Immature natural killer cell (primary cell): ENCODE measurements around the gene THUMPD1. TPM values are rescaled to one million over a fixed set of nuclear protein-coding genes. Genes with fewer than 3 reads are reported as not detected.
"Not testable (repeated sequence)": the region's sequence is repeated elsewhere in the genome, so short reads cannot be mapped to it uniquely, and the experiment has no call there.

Experiments used
- DNase-seq, 3 donors: peaks; one replicate each; pipeline ENCODE4 v3.0.0; 2022; ENCODE audit warnings: mixed read lengths in 1 of 3
- H3K27ac Mint-ChIP-seq, 6 donors: one replicate each; pipeline ENCODE4 v1.8.0; 2020; ENCODE audit warnings: mixed read lengths in 6 of 6, mild to moderate bottlenecking in 5 of 6, inconsistent platforms in 4 of 6, moderate library complexity in 3 of 6
- H3K27me3 Mint-ChIP-seq, 3 donors: one replicate each; pipeline ENCODE4 v1.8.0; 2020 to 2021; ENCODE audit warnings: low read depth in 3 of 3, mild to moderate bottlenecking in 3 of 3, mixed read lengths in 3 of 3, moderate library complexity in 3 of 3, inconsistent platforms in 1 of 3
- H3K36me3 Mint-ChIP-seq, 3 donors: one replicate each; pipeline ENCODE4 v1.8.0; 2020; ENCODE audit warnings: mixed read lengths in 3 of 3, inconsistent platforms in 2 of 3, mild to moderate bottlenecking in 2 of 3
- H3K4me1 Mint-ChIP-seq, 2 donors: one replicate each; pipeline ENCODE4 v1.8.0; 2020; ENCODE audit warnings: inconsistent platforms in 2 of 2, mild to moderate bottlenecking in 2 of 2, mixed read lengths in 2 of 2, moderate library complexity in 1 of 2
- H3K4me3 Mint-ChIP-seq, 5 donors: one replicate each; pipeline ENCODE4 v1.8.0; 2020; ENCODE audit warnings: mild to moderate bottlenecking in 5 of 5, mixed read lengths in 5 of 5, inconsistent platforms in 3 of 5, moderate library complexity in 3 of 5
- H3K9me3 Mint-ChIP-seq, 6 donors: one replicate each; pipeline ENCODE4 v1.8.0; 2020; ENCODE audit warnings: mild to moderate bottlenecking in 6 of 6, mixed read lengths in 6 of 6, inconsistent platforms in 4 of 6, moderate library complexity in 3 of 6
- polyA plus RNA-seq, 3 donors: library from polyadenylated mRNA; unstranded; fragments of 300-500 nt; fragmentation: Illumina TruSeq; gene quantifications; one replicate each; pipeline ENCODE4 v1.2.3, GENCODE V29; 2021

Gene THUMPD1, protein sequence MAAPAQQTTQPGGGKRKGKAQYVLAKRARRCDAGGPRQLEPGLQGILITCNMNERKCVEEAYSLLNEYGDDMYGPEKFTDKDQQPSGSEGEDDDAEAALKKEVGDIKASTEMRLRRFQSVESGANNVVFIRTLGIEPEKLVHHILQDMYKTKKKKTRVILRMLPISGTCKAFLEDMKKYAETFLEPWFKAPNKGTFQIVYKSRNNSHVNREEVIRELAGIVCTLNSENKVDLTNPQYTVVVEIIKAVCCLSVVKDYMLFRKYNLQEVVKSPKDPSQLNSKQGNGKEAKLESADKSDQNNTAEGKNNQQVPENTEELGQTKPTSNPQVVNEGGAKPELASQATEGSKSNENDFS
- polyA plus RNA-seq = 10 to 100 TPM; 46.4 to 73.0 (median 48.3) TPM

DNA sequence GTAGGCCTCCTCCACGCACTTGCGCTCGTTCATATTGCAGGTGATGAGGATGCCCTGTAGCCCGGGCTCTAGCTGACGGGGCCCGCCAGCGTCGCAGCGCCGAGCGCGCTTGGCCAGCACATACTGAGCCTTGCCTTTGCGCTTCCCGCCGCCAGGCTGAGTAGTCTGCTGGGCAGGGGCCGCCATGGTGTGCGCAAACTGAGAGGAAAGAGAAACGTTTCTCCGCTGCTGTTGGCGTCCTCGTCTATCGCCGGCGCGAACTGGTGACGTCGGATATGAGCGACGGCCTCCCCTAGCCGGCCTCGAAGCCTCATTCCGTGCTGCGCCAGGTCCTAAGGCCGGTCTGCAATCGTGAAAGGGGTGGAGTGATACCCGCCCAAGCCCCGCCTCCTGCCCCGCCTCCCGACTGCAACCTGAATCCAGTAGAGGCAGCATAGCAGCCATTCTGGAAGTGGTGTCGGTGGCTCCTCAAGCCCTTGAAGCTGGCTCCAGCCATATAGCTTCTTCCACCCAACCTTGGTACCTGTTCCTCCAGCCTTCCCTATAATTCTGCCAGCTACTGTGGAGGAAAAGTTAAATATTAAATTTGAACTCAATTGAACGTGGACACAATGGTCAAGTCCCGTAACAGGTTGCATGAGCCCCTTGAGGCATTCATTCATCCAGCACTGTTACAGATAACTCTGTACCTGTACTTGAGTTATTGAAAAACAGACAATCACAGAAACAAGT, at the start of gene THUMPD1:
Gene THUMPD1, minus strand, starts transcription at position 265 of the 732 bp plus-strand sequence. Its CDS starts 79 bp downstream, at position 186.
- peaks cover 0 to 4% (median 2%) of the 10 kb centered on the region in 6 donors for H3K9me3 Mint-ChIP-seq
- peak; percentile 94 to 96 (median 95) for DNase-seq
- H3K4me1 Mint-ChIP-seq = peaks cover 28 to 38% of the 10 kb centered on the region in 2 donors
- peaks cover 0 to 5% (median 5%) of the 10 kb centered on the region in 3 donors for H3K36me3 Mint-ChIP-seq
- H3K4me3 Mint-ChIP-seq = peak within 1 kb of the TSS; percentile 93 to 98 (median 97)
- H3K27ac Mint-ChIP-seq = peak within 1 kb of the TSS; percentile 96 to 98 (median 97)
- peaks cover 5 to 10% (median 8%) of the 10 kb centered on the region in 3 donors for H3K27me3 Mint-ChIP-seq

DNA sequence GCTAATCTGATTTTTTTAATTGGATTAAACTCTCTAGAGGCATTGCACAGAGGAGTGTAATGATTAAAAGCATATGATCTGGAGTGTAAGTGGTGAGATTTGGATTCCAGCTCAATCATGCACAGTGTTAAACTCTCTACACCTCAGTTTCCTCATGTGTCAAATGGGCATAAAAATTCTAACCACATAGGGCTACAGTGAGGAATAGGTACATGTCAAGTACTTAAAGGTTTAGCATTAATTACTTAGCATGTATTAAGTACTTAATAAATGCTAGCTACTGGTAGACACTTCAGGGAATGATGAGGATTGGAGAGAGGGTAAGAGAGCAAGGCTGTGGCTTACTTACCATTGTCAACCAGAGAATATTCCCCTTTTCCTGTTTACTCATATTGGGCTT, 47.5 kb upstream of the THUMPD1 start:
- H3K36me3 Mint-ChIP-seq = no peaks in the 10 kb centered on the region
- no peak for DNase-seq
- H3K27ac Mint-ChIP-seq = no peak overlapping the region
- H3K4me1 Mint-ChIP-seq = no peaks in the 10 kb centered on the region
- peaks cover 0 to 2% (median 0%) of the 10 kb centered on the region in 6 donors for H3K9me3 Mint-ChIP-seq
- H3K27me3 Mint-ChIP-seq = no peaks in the 10 kb centered on the region
- no peak overlapping the region for H3K4me3 Mint-ChIP-seq

DNA sequence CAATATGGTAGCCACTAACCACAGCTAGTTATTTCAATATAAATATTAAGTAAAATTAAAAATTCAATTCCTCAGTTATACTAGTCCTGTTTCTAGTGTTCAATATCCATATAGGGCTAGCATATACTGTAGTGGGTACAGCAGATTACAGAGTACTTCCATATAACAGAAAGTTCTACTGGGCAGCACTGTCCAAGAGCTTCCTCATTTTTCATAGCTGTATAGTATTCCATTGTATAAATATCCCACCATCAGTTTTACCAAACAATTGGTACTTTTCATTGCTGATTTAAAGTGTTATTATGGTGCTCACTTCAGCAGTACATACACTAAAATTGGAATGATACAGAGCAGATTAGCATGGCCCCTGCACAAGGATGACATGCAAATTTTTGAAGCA, 42.6 kb upstream of the THUMPD1 start:
- H3K4me3 Mint-ChIP-seq = no peak overlapping the region
- H3K36me3 Mint-ChIP-seq = peaks cover 0 to 8% (median 5%) of the 10 kb centered on the region in 3 donors
- DNase-seq = no peak
- no peaks in the 10 kb centered on the region for H3K27me3 Mint-ChIP-seq
- no peaks in the 10 kb centered on the region for H3K9me3 Mint-ChIP-seq
- H3K4me1 Mint-ChIP-seq = no peaks in the 10 kb centered on the region
- H3K27ac Mint-ChIP-seq = no peak overlapping the region

DNA sequence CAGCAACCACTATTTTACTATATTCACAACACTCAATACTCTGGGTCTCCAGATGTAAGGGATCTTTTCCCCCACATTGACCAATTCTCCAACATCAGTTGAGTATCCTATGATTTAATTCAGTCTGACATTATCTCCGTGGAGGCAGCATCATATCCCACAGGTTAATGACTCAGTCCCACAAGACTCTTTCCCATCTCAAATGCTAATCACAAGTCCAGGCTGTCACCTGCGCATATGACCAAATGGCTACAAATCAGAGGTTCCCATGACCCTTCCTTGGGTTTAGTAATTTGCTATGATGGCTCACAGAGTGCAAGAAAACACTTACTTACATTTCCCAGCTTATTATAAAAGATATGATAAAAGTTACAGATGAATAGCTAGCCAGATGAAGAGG, 40.9 kb upstream of the THUMPD1 start:
- no peak overlapping the region for H3K27ac Mint-ChIP-seq
- no peaks in the 10 kb centered on the region for H3K27me3 Mint-ChIP-seq
- H3K4me1 Mint-ChIP-seq = no peaks in the 10 kb centered on the region
- H3K9me3 Mint-ChIP-seq = no peaks in the 10 kb centered on the region
- DNase-seq = no peak
- peaks cover 3 to 9% (median 5%) of the 10 kb centered on the region in 3 donors for H3K36me3 Mint-ChIP-seq
- no peak overlapping the region for H3K4me3 Mint-ChIP-seq

DNA sequence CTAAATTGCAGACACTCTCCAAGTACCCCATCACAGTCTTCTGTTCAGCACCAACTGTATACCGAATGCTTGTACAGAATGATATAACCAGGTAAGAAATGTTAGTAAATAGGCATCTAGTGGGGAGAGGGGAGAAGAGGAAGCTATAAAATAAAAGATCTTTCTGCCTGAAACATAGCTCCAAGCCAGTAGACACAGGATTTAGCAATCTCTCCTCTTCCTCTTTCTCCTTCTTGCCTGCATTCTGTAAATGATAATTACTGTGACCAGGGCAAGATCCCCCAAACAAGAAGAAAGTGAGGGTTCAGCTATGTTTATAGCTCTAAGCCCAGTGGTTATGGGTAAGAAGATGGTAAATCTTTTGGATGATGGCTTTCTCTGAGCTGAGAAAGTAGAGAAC, 40.1 kb upstream of the THUMPD1 start:
- H3K4me3 Mint-ChIP-seq = no peak overlapping the region
- H3K9me3 Mint-ChIP-seq = no peaks in the 10 kb centered on the region
- no peak overlapping the region for H3K27ac Mint-ChIP-seq
- peaks cover 5 to 11% (median 5%) of the 10 kb centered on the region in 3 donors for H3K36me3 Mint-ChIP-seq
- H3K4me1 Mint-ChIP-seq = no peaks in the 10 kb centered on the region
- no peak for DNase-seq
- H3K27me3 Mint-ChIP-seq = no peaks in the 10 kb centered on the region

DNA sequence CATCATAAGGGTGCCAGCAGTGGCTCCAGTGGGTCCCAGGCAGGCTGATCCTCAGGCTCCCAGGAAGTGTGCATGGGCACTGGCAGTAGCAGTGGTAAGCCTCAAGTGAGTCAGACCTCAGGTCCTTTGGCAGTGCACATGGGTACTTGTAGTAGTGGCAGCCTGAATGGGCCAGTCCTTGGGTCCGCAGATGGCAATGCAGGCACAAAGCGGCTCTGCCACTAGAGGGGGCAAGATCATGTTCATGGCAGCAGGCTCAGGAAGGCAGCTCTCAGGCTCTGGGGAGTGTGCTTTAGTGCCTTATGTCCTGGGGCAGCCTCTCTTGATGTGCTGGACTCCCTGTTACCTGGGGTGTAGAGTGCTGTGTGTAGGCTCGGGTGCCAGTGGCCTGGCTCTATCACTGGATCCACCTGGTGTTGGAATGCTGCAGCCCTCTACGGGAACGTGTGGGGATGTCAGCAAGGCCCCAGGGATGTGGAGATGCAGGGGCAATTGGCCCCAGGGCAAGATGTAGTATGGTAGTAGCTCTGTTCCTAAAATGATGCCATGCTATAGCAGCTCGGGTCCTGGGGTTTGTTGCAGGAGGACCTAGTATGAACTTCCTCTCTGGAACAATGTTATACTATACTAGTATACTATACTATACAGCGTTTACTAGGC, 33.2 kb upstream of the THUMPD1 start:
- Mint-ChIP-seq H3K4me3 (no peak overlapping the region), H3K9me3 (no peaks in the 10 kb centered on the region), H3K36me3 (peaks cover 0 to 5% (median 2%) of the 10 kb centered on the region in 3 donors), H3K4me1 (no peaks in the 10 kb centered on the region), H3K27me3 (no peaks in the 10 kb centered on the region), H3K27ac (no peak overlapping the region)
- peak in 2 of 3 donors; percentile 9 to 15 for DNase-seq

DNA sequence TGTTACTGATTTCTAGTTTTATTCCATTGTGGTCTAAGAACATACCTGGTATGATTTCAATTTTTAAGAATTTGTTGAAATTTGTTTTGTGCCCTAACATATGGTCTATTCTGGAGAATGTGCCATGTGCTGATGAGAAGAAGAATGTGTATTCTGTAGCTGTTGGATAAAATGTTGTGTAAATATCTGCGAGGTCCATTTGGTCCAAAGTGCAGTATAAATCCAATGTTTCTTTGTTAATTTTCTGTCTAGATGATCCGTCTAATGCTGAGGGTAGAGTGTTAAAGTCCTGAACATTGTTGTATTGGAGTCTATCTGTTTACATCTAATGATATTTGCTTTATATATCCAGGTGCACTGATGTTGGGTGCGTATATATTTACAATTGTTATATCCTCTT, 32.1 kb upstream of the THUMPD1 start:
- no peak for DNase-seq
- Mint-ChIP-seq H3K4me3 (no peak overlapping the region), H3K36me3 (peaks cover 0 to 5% (median 2%) of the 10 kb centered on the region in 3 donors), H3K27ac (peak overlapping the region in 1 of 6 donors; percentile 23), H3K9me3 (no peaks in the 10 kb centered on the region), H3K4me1 (no peaks in the 10 kb centered on the region), H3K27me3 (no peaks in the 10 kb centered on the region)

DNA sequence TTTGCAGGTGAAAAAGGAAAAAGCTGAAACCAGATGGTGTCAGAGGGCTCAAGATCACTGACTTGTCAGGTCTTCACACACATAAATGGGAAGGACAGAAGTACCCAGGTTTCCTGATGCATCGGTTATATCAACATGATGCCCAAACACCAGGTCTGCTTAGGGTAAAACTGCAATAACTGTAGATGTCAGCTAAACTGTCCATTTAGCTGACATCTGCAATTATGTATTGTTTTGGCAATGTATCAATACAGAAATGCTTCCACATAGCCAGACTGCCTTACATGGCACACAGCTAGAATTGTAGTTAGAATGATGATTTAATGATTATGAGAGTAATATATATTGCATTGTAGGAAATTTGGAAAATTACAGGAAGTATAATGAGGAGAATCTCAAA, 27.2 kb upstream of the THUMPD1 start:
- H3K27ac Mint-ChIP-seq = no peak overlapping the region
- no peaks in the 10 kb centered on the region for H3K36me3 Mint-ChIP-seq
- no peak for DNase-seq
- peaks cover 3 to 5% of the 10 kb centered on the region in 2 donors for H3K4me1 Mint-ChIP-seq
- no peak overlapping the region for H3K4me3 Mint-ChIP-seq
- H3K27me3 Mint-ChIP-seq = peaks cover 0 to 2% (median 0%) of the 10 kb centered on the region in 3 donors
- no peaks in the 10 kb centered on the region for H3K9me3 Mint-ChIP-seq

DNA sequence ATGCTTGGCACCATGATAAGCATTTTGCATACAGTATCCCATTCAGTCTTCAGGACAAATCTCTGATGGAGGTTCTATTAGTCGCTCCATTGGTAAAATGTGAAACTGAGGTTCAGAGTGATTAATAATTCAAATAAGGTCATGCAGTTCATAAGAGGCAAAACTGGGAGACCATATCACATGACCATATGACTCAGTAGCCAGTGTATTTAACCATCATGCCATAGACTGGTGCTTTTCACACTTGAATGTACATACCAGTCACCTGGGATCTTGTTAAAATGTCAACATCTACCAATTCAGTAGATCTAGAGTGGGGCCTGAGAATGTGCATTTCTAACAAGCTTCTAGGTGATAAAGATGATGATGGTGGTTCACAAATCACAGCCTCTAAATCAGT, 26.5 kb upstream of the THUMPD1 start:
- peaks cover 10 to 12% of the 10 kb centered on the region in 2 donors for H3K4me1 Mint-ChIP-seq
- H3K9me3 Mint-ChIP-seq = no peaks in the 10 kb centered on the region
- H3K4me3 Mint-ChIP-seq = no peak overlapping the region
- peaks cover 0 to 2% (median 0%) of the 10 kb centered on the region in 3 donors for H3K27me3 Mint-ChIP-seq
- H3K36me3 Mint-ChIP-seq = no peaks in the 10 kb centered on the region
- DNase-seq = no peak
- no peak overlapping the region for H3K27ac Mint-ChIP-seq

DNA sequence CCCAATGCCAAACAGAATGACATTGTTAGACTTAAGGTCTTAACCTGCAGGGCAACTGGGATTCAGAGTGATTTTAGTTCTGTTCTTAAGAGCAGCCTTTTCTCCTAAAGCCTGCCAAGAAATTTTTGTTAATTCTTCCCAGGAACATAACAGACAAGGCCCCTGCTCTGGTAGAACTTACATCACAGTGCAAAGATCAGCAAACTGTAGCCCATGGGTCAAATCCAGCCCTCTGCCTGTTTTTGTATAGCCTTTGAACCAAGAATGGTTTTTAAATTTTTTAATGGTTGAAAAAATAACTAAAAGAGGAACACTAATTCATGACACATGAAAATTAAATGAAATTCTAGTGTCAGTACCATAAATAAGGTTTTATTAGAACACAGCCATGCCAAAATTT, 26.0 kb upstream of the THUMPD1 start:
- H3K36me3 Mint-ChIP-seq = no peaks in the 10 kb centered on the region
- no peak overlapping the region for H3K4me3 Mint-ChIP-seq
- no peaks in the 10 kb centered on the region for H3K9me3 Mint-ChIP-seq
- H3K4me1 Mint-ChIP-seq = peaks cover 16 to 17% of the 10 kb centered on the region in 2 donors
- DNase-seq = no peak
- H3K27me3 Mint-ChIP-seq = peaks cover 0 to 2% (median 0%) of the 10 kb centered on the region in 3 donors
- H3K27ac Mint-ChIP-seq = no peak overlapping the region

DNA sequence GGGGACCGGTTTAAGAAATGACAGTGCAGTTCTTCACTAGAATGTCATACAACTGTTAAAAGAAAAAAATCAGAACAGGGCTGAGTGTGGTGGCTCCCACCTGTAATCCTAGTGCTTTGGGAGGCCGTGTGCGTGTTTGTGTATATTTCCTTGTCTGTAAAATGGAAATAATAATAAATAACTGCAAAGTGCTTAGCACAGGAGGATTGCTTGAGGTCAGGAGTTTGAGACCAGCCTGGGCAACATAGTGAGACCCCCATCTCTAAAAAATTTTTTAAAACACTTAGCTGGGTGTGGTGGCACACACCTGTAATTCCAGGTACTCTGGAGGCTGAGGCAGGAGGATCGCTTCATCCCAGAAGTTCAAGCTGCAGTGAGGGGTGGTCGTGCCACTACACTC, 24.7 kb upstream of the THUMPD1 start:
- H3K27ac Mint-ChIP-seq = no peak overlapping the region
- peaks cover 0 to 2% (median 2%) of the 10 kb centered on the region in 3 donors for H3K36me3 Mint-ChIP-seq
- peaks cover 23 to 30% of the 10 kb centered on the region in 2 donors for H3K4me1 Mint-ChIP-seq
- DNase-seq = no peak
- peaks cover 0 to 3% (median 1%) of the 10 kb centered on the region in 3 donors for H3K27me3 Mint-ChIP-seq
- no peak overlapping the region for H3K4me3 Mint-ChIP-seq
- H3K9me3 Mint-ChIP-seq = peaks cover 0 to 3% (median 0%) of the 10 kb centered on the region in 6 donors

DNA sequence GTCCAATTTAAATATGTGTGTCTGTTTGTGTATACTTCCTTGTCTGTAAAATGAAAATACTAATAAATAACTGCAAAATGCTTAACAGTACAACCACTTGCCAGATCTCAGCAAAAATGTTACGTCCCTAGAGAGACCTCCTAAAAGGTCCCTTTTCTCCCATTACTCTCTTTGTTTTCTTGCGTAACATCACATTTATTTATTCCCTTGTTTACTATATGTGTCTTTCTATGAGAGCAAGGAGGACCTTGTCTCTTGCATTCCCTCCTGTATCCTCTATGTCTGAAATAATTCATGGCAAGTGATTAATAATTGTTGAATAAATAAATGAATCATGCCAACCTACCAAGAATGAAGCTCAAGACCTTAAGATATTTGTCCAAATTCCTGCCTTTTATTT, 24.1 kb upstream of the THUMPD1 start:
- H3K4me1 Mint-ChIP-seq = peaks cover 23 to 32% of the 10 kb centered on the region in 2 donors
- H3K9me3 Mint-ChIP-seq = peaks cover 0 to 4% (median 0%) of the 10 kb centered on the region in 6 donors
- peaks cover 6 to 7% (median 6%) of the 10 kb centered on the region in 3 donors for H3K36me3 Mint-ChIP-seq
- H3K27ac Mint-ChIP-seq = no peak overlapping the region
- no peak for DNase-seq
- no peak overlapping the region for H3K4me3 Mint-ChIP-seq
- peaks cover 0 to 4% (median 1%) of the 10 kb centered on the region in 3 donors for H3K27me3 Mint-ChIP-seq

DNA sequence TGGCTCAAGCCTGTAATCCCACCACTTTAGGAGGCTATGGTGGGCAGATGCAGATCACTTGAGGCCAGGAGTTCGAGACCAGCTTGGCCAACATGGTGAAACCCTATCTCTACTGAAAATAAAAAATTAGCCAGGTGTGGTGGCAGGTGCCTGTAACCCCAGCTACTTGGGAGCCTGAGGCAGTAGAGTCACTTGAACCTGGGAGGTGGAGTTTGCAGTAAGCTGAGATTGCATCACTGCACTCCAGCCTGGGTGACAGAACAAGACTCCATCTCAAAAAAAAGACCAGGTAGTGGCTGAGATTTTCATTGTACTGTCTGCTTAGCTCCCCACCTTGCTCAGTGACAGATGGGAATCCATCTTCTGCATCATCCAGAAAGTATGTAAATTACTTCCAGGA, 22.8 kb upstream of the THUMPD1 start:
- H3K27me3 Mint-ChIP-seq, DNase-seq: not testable (repeated sequence)
- Mint-ChIP-seq H3K27ac (peak overlapping the region in 2 of 6 donors; percentile 92 to 97), H3K4me3 (peak overlapping the region in 2 of 5 donors; percentile 94 to 96), H3K9me3 (peaks cover 0 to 13% (median 4%) of the 10 kb centered on the region in 6 donors), H3K4me1 (peaks cover 23 to 32% of the 10 kb centered on the region in 2 donors), H3K36me3 (peaks cover 13 to 17% (median 16%) of the 10 kb centered on the region in 3 donors)
